ENCODE measurements around the gene MS4A13. TPM values are rescaled to one million over a fixed set of nuclear protein-coding genes. Genes with fewer than 3 reads are reported as not detected.

MS4A13 gene, protein sequence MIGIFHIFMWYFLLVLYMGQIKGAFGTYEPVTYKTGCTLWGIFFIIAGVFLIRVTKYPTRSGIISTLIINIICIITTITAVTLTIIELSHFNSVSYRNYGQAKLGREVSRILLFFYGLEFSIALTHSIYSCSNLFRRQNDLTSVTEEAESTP
- total RNA-seq, result not detected

DNA sequence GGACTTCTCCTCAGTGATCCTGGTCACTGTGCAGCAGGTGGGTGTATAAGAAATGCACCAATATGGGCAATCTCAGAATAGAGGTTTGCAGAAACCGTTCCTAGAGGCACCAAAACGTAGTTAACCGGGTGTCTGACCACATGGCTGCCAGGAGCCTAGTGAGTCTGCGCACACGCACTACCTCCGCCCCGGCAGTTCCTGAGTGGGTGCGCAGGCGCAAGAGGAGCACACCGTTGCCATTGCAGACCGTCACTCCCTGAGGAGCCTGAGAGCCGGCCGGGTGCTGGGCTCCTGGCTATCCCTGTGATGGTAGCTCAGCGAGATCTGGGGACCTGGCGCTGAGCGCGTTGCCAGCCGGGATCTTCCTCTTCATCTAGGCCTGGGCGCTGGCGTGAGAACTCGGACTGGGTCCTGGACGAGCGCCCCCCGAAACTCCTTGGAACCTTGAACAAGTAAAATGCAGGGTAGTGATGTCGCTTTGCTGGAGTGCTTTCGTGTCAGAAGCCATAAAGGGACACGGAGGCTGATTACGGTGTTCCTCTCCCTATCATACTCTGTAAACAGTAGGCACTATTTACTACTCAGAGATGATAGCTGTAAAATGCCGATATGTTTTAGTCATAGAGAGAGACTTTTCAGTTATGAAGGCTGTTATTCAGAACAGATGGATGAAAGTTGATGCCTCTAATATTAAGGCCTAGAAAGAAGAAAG lies at the start of gene MS4A13:
Gene MS4A13 (plus strand): TSS at position 249 of the 712 bp plus-strand sequence. CDS start 2,692 bp downstream, outside the sequence.

GRCh38 chr11:60492488-60493009 lies 22.6 kb upstream of the MS4A13 start, which contains the start of gene MS4A12:
TSS of gene MS4A12 (plus strand) at chr11:60492778. CDS start at chr11:60497319, 4,541 bp downstream.

Other genes with a start within 250 kb of the MS4A13 start
- not detected for gene MS4A4A, start 234.7 kb upstream of the MS4A13 start, total RNA-seq
- gene MS4A6E, start 188.1 kb upstream of the MS4A13 start, total RNA-seq, result not detected
- gene MS4A7, start 136.9 kb upstream of the MS4A13 start, total RNA-seq, result 1 to 10 TPM in 1 of 2 donors, under 1 TPM in 1; under 0.01 to 1.0 TPM
- gene MS4A14, start 118.9 kb upstream of the MS4A13 start, total RNA-seq, result not detected
- gene MS4A5, start 85.8 kb upstream of the MS4A13 start, total RNA-seq, result not detected
- gene MS4A1, start 59.5 kb upstream of the MS4A13 start, total RNA-seq, result not detected
- under 1 TPM in 1 of 2 donors, not detected in 1; 0.34 TPM for gene MS4A12, start 22.6 kb upstream of the MS4A13 start, total RNA-seq
- gene MS4A8, start 184.2 kb downstream of the MS4A13 start, total RNA-seq, result not detected
- gene MS4A18, start 209.3 kb downstream of the MS4A13 start, total RNA-seq, result not detected
- not detected for gene MS4A15, start 241.5 kb downstream of the MS4A13 start, total RNA-seq

Data from melanocyte of skin (primary cell).